Stimulated activated effector memory CD8-positive, alpha-beta T cell treated with anti-CD3 and anti-CD28 coated beads, Interleukin-12 subunit alpha, Interleukin-12 subunit beta, amount 100 ng/mL, for 72 hours (primary cell): ENCODE measurements around the gene LILRA2.
"Not testable (repeated sequence)": the region's sequence is repeated elsewhere in the genome, so short reads cannot be mapped to it uniquely, and the experiment has no call there.

ENCODE experiments used
- ATAC-seq: fragments of 150-1000 bp; cut with Tn5 transposase; 2 replicates; pipeline ENCODE4 v1.10.0; 2021
- DNase-seq, 2 donors: peaks; one replicate each; pipeline ENCODE4 v3.0.0; 2021 to 2022; ENCODE audit warnings: low spot score in 2 of 2
- H3K27ac Mint-ChIP-seq: one replicate; pipeline ENCODE4 v1.8.0; 2022; ENCODE audit warnings: mild to moderate bottlenecking, mixed read lengths
- H3K36me3 Mint-ChIP-seq: one replicate; pipeline ENCODE4 v1.8.0; 2022; ENCODE audit warnings: mild to moderate bottlenecking, mixed read lengths
- H3K4me1 Mint-ChIP-seq: one replicate; pipeline ENCODE4 v1.8.0; 2022; ENCODE audit warnings: mixed read lengths
- H3K4me3 Mint-ChIP-seq: one replicate; pipeline ENCODE4 v1.8.0; 2022; ENCODE audit warnings: mild to moderate bottlenecking, mixed read lengths
- H3K9me3 Mint-ChIP-seq: one replicate; pipeline ENCODE4 v1.8.0; 2022; ENCODE audit warnings: mixed read lengths

The LILRA2 gene

GRCh38 chr19:54586397-54586796 lies 12.8 kb downstream of the LILRA2 start:
- H3K4me1 Mint-ChIP-seq, result no peaks in the 10 kb centered on the region
- no peaks in the 10 kb centered on the region for H3K36me3 Mint-ChIP-seq
- ATAC-seq (no peak), DNase-seq (no peak)
- H3K4me3 Mint-ChIP-seq, result no peak overlapping the region
- peaks cover 4% of the 10 kb centered on the region for H3K9me3 Mint-ChIP-seq
- no peak overlapping the region for H3K27ac Mint-ChIP-seq

- DNase-seq (no peak), ATAC-seq (no peak)
- Mint-ChIP-seq H3K9me3 (peaks cover 4% of the 10 kb centered on the region), H3K36me3 (no peaks in the 10 kb centered on the region), H3K4me3 (no peak overlapping the region), H3K4me1 (no peaks in the 10 kb centered on the region), H3K27ac (no peak overlapping the region)
Measured at GRCh38 chr19:54587026-54587425, 13.4 kb downstream of the LILRA2 start.

GRCh38 chr19:54593445-54593844 lies 19.9 kb downstream of the LILRA2 start, which contains the start of gene LILRA1:
Gene LILRA1 (plus strand): TSS chr19:54593632. CDS start chr19:54594245, 613 bp downstream.
- not testable (repeated sequence) for H3K27ac Mint-ChIP-seq, ATAC-seq, DNase-seq, H3K9me3 Mint-ChIP-seq, H3K36me3 Mint-ChIP-seq, H3K4me1 Mint-ChIP-seq, H3K4me3 Mint-ChIP-seq

GRCh38 chr19:54593931-54594626 lies 20.5 kb downstream of the LILRA2 start:
- H3K27ac Mint-ChIP-seq, H3K4me3 Mint-ChIP-seq, H3K9me3 Mint-ChIP-seq, H3K36me3 Mint-ChIP-seq, DNase-seq, ATAC-seq, H3K4me1 Mint-ChIP-seq: not testable (repeated sequence)

- ATAC-seq (no peak), DNase-seq (no peak)
- H3K36me3 Mint-ChIP-seq, result no peaks in the 10 kb centered on the region
- no peak overlapping the region for H3K4me3 Mint-ChIP-seq
- H3K27ac Mint-ChIP-seq, result no peak overlapping the region
- H3K4me1 Mint-ChIP-seq, result no peaks in the 10 kb centered on the region
- H3K9me3 Mint-ChIP-seq, result no peaks in the 10 kb centered on the region
Measured at GRCh38 chr19:54594737-54595136, 21.1 kb downstream of the LILRA2 start.

GRCh38 chr19:54595680-54596436 lies 22.3 kb downstream of the LILRA2 start:
- ATAC-seq, H3K9me3 Mint-ChIP-seq, H3K4me3 Mint-ChIP-seq, H3K27ac Mint-ChIP-seq, H3K4me1 Mint-ChIP-seq, H3K36me3 Mint-ChIP-seq: not testable (repeated sequence)
- peak in 1 of 2 donors; percentile 40 for DNase-seq

- no peak overlapping the region for H3K27ac Mint-ChIP-seq
- no peaks in the 10 kb centered on the region for H3K9me3 Mint-ChIP-seq
- DNase-seq (no peak), ATAC-seq (no peak)
- no peak overlapping the region for H3K4me3 Mint-ChIP-seq
- H3K36me3 Mint-ChIP-seq, result no peaks in the 10 kb centered on the region
- H3K4me1 Mint-ChIP-seq, result peaks cover 6% of the 10 kb centered on the region
Measured at GRCh38 chr19:54600212-54600611, 26.6 kb downstream of the LILRA2 start.

- DNase-seq (no peak), ATAC-seq (no peak)
- no peak overlapping the region for H3K27ac Mint-ChIP-seq
- H3K9me3 Mint-ChIP-seq, result no peaks in the 10 kb centered on the region
- H3K36me3 Mint-ChIP-seq, result no peaks in the 10 kb centered on the region
- H3K4me1 Mint-ChIP-seq, result peaks cover 13% of the 10 kb centered on the region
- peak overlapping the region; percentile 16 for H3K4me3 Mint-ChIP-seq
Measured at GRCh38 chr19:54606230-54606629, 32.6 kb downstream of the LILRA2 start.

- H3K4me3 Mint-ChIP-seq, result peak overlapping the region; percentile 16
- peaks cover 10% of the 10 kb centered on the region for H3K4me1 Mint-ChIP-seq
- peak; percentile 60 for ATAC-seq
- no peaks in the 10 kb centered on the region for H3K9me3 Mint-ChIP-seq
- H3K27ac Mint-ChIP-seq, result no peak overlapping the region
- no peaks in the 10 kb centered on the region for H3K36me3 Mint-ChIP-seq
- peak in 1 of 2 donors; percentile 37 for DNase-seq
Measured at GRCh38 chr19:54606891-54607784, 33.5 kb downstream of the LILRA2 start.

- DNase-seq, result peak in 1 of 2 donors; percentile 18
- Mint-ChIP-seq H3K36me3 (no peaks in the 10 kb centered on the region), H3K4me1 (peaks cover 10% of the 10 kb centered on the region), H3K9me3 (no peaks in the 10 kb centered on the region), H3K27ac (no peak overlapping the region), H3K4me3 (no peak overlapping the region)
- no peak for ATAC-seq
Measured at GRCh38 chr19:54607785-54608150, 34.2 kb downstream of the LILRA2 start.

GRCh38 chr19:54608205-54608604 lies 34.6 kb downstream of the LILRA2 start:
- Mint-ChIP-seq H3K4me1 (peaks cover 10% of the 10 kb centered on the region), H3K36me3 (no peaks in the 10 kb centered on the region), H3K4me3 (no peak overlapping the region), H3K27ac (no peak overlapping the region), H3K9me3 (no peaks in the 10 kb centered on the region)
- ATAC-seq, result no peak
- peak in 1 of 2 donors; percentile 22 for DNase-seq

GRCh38 chr19:54608792-54609191 lies 35.2 kb downstream of the LILRA2 start:
- Mint-ChIP-seq H3K9me3 (no peaks in the 10 kb centered on the region), H3K4me3 (no peak overlapping the region), H3K36me3 (no peaks in the 10 kb centered on the region), H3K4me1 (peaks cover 10% of the 10 kb centered on the region), H3K27ac (no peak overlapping the region)
- no peak for ATAC-seq
- DNase-seq, result peak in 1 of 2 donors; percentile 10

- Mint-ChIP-seq H3K4me1 (peaks cover 10% of the 10 kb centered on the region), H3K36me3 (no peaks in the 10 kb centered on the region), H3K9me3 (no peaks in the 10 kb centered on the region), H3K27ac (no peak overlapping the region), H3K4me3 (no peak overlapping the region)
- DNase-seq, result peak in 1 of 2 donors; percentile 32
- no peak for ATAC-seq
Measured at GRCh38 chr19:54609356-54609791, 35.8 kb downstream of the LILRA2 start.

GRCh38 chr19:54612428-54612827 lies 38.8 kb downstream of the LILRA2 start:
- Mint-ChIP-seq H3K4me3 (no peak overlapping the region), H3K4me1 (peaks cover 12% of the 10 kb centered on the region), H3K27ac (no peak overlapping the region), H3K36me3 (no peaks in the 10 kb centered on the region), H3K9me3 (no peaks in the 10 kb centered on the region)
- ATAC-seq, result no peak
- no peak for DNase-seq

GRCh38 chr19:54614726-54615125 lies 41.1 kb downstream of the LILRA2 start:
- Mint-ChIP-seq H3K27ac (no peak overlapping the region), H3K9me3 (no peaks in the 10 kb centered on the region), H3K4me1 (peaks cover 11% of the 10 kb centered on the region), H3K36me3 (no peaks in the 10 kb centered on the region), H3K4me3 (no peak overlapping the region)
- ATAC-seq, result no peak
- no peak for DNase-seq
